K562 treated with DMSO at 1 percent for 4 hours (cell line): ENCODE measurements around the gene GON4L. TPM values are rescaled to one million over a fixed set of nuclear protein-coding genes. Genes with fewer than 3 reads are reported as not detected.

Experiments
- total RNA-seq: library from RNA; unstranded; fragments of 300-600 nt; gene quantifications from 2 replicates; pipeline ENCODE4 v1.2.3, GENCODE V29; 2022; ENCODE audit not compliant: insufficient read depth

GON4L gene, protein sequence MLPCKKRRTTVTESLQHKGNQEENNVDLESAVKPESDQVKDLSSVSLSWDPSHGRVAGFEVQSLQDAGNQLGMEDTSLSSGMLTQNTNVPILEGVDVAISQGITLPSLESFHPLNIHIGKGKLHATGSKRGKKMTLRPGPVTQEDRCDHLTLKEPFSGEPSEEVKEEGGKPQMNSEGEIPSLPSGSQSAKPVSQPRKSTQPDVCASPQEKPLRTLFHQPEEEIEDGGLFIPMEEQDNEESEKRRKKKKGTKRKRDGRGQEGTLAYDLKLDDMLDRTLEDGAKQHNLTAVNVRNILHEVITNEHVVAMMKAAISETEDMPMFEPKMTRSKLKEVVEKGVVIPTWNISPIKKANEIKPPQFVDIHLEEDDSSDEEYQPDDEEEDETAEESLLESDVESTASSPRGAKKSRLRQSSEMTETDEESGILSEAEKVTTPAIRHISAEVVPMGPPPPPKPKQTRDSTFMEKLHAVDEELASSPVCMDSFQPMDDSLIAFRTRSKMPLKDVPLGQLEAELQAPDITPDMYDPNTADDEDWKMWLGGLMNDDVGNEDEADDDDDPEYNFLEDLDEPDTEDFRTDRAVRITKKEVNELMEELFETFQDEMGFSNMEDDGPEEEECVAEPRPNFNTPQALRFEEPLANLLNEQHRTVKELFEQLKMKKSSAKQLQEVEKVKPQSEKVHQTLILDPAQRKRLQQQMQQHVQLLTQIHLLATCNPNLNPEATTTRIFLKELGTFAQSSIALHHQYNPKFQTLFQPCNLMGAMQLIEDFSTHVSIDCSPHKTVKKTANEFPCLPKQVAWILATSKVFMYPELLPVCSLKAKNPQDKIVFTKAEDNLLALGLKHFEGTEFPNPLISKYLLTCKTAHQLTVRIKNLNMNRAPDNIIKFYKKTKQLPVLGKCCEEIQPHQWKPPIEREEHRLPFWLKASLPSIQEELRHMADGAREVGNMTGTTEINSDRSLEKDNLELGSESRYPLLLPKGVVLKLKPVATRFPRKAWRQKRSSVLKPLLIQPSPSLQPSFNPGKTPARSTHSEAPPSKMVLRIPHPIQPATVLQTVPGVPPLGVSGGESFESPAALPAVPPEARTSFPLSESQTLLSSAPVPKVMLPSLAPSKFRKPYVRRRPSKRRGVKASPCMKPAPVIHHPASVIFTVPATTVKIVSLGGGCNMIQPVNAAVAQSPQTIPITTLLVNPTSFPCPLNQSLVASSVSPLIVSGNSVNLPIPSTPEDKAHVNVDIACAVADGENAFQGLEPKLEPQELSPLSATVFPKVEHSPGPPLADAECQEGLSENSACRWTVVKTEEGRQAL (N-terminal part only)
- total RNA-seq, result 15.2 and 17.5 TPM in 2 replicates

GRCh38 chr1:155856975-155857930, at the start of gene GON4L:
Gene GON4L, minus strand, starts transcription at chr1:155857214. Its CDS starts 3,434 bp downstream, at chr1:155853780.

DNA sequence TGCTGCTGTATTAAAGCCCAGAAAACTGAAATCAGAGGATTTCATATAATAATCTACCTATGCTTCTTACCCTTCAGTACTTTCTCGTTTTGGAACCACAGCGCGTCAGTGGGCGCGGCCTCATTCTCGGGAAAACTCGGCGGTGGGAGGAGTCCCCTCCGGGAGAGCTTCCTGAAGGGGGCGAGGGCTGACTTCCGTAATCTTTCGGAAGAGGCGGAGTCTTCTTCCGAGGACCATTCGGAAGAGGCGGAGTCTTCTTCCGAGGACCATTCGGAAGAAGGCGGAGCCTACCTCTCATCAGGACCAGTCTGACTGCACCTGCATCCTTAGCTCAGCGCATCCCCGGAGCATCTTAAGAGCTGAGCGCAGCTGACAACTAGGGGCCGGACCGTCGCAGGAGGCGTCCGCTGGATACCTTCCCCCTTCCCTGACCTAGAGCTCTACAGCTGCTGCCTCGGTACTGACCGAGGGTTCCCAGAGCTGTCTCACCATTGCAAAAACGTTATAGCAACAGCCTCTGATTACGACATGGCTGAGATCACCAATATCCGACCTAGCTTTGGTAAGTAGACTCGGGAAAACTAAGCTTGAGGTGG, 2.3 kb upstream of the GON4L start, which contains the start of gene SYT11:
Gene SYT11 (plus strand): TSS at position 334 of the 596 bp plus-strand sequence. CDS start 195 bp downstream, at position 529.

Other genes starting within 250 kb of the GON4L start
- gene MSTO1, start 247.0 kb downstream of the GON4L start, total RNA-seq, result 16.0 and 16.7 TPM in 2 replicates
- gene YY1AP1, start 168.4 kb downstream of the GON4L start, total RNA-seq, result 46.6 and 54.0 TPM in 2 replicates
- gene DAP3, start 168.1 kb downstream of the GON4L start, total RNA-seq, result 120 and 127 TPM in 2 replicates
- gene SYT11, start 2.4 kb upstream of the GON4L start, total RNA-seq, result 0.52 and 0.73 TPM in 2 replicates
- 29.7 and 34.8 TPM in 2 replicates for gene RIT1, start 54.1 kb upstream of the GON4L start, total RNA-seq
- gene KHDC4, start 77.2 kb upstream of the GON4L start, total RNA-seq, result 60.3 and 85.8 TPM in 2 replicates
- not detected in 2 replicates for gene RXFP4, start 84.4 kb upstream of the GON4L start, total RNA-seq
- 104 and 108 TPM in 2 replicates for gene ARHGEF2, start 121.3 kb upstream of the GON4L start, total RNA-seq
- 376 and 423 TPM in 2 replicates for gene SSR2, start 163.7 kb upstream of the GON4L start, total RNA-seq
- gene UBQLN4, start 196.6 kb upstream of the GON4L start, total RNA-seq, result 36.2 and 40.5 TPM in 2 replicates
- gene LAMTOR2, start 197.6 kb upstream of the GON4L start, total RNA-seq, result 89.4 and 95.5 TPM in 2 replicates
- 1.8 TPM in 1 of 2 replicates, not detected in the other for gene RAB25, start 203.9 kb upstream of the GON4L start, total RNA-seq
- 5.1 and 6.5 TPM in 2 replicates for gene MEX3A, start 225.3 kb upstream of the GON4L start, total RNA-seq